HG03439 (cell line): ENCODE measurements around the gene CDKN2A.
A peak's percentile ranks its signal among the peaks of the same experiment; 100 is the strongest.

Source experiments
- ATAC-seq: cut with Tn5 transposase; IDR thresholded peaks from one replicate; pipeline ENCODE4 v1.9.1; 2021; ENCODE audit warnings: mild to moderate bottlenecking, moderate library complexity; ENCODE audit not compliant: unreplicated experiment

The CDKN2A gene

DNA sequence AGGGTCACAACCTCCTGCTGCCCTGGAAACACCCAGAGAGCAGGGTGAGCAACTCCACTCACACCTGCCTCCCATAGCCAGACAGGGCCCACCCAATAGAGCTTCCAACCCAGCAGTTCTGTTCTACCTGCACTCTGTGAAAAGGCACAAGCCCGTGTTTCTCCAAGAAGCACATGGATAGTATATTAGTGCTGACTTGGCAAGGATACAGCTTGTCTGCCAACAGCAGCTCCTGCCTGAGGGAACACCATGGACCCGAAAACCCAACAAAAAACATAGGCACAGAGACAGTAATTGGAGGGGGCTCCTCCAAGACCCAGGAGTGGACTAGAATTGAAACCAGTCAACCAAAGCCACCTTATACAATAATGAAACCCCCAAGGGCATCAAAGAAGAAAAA, 48.6 kb downstream of the CDKN2A start:
- ATAC-seq = no peak

DNA sequence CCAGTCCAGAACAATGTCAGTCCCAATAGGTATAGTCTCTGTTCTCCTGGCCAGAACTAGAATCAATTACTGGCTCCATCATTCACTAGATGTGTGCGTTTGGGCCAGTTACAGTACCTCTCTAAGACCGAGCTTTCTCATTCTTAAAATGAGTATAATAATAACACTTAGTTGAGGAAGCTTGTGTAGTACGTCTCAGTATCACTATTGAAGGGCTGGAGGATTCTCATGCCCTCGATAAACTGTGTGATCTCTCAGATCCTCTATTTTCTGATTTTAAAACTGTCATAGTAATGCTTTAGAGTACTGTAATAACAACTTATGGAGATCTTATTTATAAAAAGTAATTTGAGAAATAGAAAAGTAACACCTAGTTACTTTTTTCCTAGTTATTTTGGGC, 50.7 kb downstream of the CDKN2A start:
- ATAC-seq = no peak

DNA sequence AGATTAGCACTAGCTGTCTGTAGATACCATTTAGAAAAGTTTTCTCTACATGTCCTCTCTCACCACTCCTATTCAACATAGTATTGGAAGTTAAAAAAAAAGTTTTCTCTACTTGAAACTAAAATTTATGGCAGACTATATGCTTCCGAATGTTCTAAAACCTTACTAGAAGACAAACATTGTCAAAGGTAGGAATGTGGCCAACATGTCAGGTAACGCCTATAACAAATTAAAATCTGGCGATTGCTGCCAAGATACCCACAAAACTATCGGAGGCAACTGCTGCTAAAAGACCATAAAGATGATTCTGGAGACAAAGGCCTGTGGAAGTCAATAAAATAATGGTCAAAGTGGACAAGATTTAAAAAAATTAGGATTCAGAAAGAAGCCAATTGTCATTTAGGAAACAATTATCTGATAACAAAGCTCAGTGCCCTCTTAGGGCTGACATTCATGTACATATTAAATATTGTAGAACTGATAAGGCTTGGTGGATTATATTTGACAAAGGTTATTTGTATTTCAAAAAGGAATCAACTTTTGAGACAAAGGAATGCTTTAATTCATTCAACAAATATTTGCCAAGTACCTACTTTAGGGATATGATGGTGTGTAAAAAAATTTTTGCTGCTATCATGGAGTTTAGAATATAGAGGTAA, 52.7 kb downstream of the CDKN2A start:
- ATAC-seq = no peak

GRCh38 chr9:21936161-21936560, 58.0 kb downstream of the CDKN2A start:
- no peak for ATAC-seq

DNA sequence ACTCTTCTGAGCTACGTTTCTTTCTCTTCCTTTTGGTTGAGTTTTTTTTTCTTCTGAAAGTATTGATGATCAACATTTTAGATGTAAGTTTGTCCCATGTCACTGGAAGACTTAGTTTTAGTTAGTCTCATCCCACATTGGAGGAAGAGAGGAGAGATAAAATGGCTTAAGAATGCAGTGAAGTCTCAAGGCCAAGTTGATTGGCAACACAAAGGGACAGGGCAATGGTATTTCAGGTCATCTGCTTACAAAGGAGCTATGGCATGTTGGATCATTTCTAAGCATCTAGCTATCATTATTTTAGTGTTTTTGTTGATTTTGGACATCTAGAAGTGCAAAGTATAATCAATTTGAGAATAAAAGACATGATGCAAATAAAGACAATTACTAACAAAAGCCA, 58.6 kb downstream of the CDKN2A start:
- no peak for ATAC-seq

DNA sequence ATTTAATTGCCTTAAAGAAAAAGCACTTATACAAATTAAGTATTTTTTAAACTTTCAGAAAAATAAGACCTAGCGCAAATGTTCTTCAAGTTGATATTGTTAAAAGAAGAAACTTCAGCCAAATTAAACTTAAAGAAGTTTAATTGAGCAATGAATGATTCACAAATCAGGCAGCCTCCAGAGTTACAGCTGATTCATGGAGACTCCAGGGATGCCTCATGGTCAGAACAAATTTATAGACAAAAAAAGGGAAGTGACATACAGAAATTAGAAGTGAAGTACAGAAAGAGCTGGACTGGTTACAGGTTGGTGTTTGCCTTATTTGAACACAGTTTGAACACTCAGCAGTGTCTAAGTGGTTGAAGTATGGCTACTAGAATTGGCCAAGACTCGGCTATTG, 60.3 kb downstream of the CDKN2A start:
- no peak for ATAC-seq

DNA sequence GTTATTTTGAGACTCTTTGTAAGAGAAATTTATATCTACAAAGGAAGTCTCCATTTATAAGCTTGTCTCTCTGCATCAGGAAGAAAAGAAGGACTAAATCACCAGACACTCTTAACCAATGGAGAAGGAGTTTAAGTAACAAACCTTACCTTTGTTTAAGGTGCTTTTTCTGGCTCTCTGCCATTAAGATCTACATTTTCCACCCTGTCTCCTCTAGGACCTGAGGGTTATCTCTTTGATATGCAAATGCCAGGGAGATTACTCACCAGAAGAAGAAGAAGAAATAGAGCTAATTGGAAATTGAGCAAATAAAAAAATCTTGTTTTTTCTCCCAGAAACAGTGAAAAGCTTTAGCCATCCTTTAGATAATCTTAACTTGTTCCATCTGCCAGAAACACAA, 60.9 kb downstream of the CDKN2A start:
- ATAC-seq = no peak

GRCh38 chr9:21931428-21931827, 62.8 kb downstream of the CDKN2A start:
- no peak for ATAC-seq

- ATAC-seq = no peak
Measured at GRCh38 chr9:21927752-21928151, 66.4 kb downstream of the CDKN2A start.

DNA sequence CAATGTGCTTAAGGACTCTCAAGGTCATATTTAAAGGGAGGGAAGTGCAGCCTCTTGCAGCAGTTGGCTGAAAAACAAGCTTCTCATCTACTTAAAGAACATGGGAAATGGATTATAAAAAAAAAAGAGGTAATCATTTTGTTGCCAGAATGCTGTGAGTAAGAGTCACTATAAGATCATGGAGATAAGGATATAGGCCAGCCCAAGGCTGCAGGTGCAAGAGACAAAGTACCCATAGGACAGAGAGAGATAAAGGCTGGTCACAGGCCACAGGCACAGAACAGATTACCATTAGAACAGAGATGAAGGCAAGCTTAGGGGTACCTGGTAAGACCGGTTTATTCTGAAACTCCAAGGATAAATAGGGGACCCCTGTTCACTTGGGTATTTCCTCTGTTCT, 70.5 kb downstream of the CDKN2A start:
- no peak for ATAC-seq

- peak; percentile 74 for ATAC-seq
Measured at GRCh38 chr9:21919377-21920362, 74.5 kb downstream of the CDKN2A start.
